ENCODE results near the gene HDGFL1. TPM values are rescaled to one million over a fixed set of nuclear protein-coding genes. Genes with fewer than 3 reads are reported as not detected.
A peak's percentile ranks its signal among the peaks of the same experiment; 100 is the strongest.

Gene HDGFL1
- total RNA-seq, 1 experiment from 2014 or later = not detected

DNA sequence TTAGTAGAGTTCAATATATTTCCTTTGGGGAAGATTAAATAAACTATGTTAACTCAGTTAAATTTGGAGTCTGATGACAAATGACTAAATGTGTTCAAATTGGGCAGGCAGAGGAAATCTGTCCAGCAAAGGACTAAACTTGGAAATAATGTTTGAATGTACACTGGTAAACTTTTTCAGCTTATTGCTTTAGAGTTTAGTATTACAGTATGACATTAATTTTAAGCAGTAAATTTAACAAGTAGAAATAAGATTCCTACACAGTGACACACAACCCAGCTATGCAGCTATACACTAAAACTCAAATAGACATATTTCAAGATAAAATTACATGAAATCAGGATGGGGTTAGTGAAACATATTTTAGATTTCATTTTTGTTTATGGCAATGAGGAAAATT lies 42.6 kb upstream of the HDGFL1 start:
- no TSS peak for BruUV-seq (replicated peaks)
- CTCF ChIA-PET = interaction anchor here (0.6 kb wide), 1 partner anchor 525 kb away, joined by 3 read pairs; no protein-coding TSS in a partner anchor

DNA sequence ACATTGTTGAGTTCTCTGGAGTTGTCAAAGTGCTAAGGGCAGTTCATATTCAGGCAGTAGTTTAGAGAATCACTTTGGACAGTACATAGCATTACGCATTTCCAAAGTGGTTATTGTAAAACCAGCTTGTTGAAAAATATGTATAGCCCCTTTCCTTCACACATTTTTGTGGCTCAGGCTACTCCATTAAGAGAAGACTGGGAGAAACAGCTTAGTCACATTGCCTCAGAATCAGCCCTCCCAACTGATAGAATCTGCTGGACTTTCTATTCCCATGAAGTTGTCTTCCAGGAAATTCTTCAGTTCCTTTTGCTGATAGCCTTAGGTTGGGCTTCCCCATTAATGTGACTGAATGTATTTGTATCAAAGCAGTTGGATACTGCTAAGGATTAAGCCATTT lies 39.5 kb upstream of the HDGFL1 start:
- H3K4me1 ChIP-seq (ENCODE audit: insufficient read depth, low read length) = peaks cover 20% of the 10 kb centered on the region; the same call in 1 of the 2 replicates
- no peaks in the 10 kb centered on the region for H3F3A ChIP-seq (ENCODE audit: low read length, unreplicated experiment)
- H3K9me3 ChIP-seq (ENCODE audit: low read length) = no peaks in the 10 kb centered on the region
- no peaks in the 10 kb centered on the region for H3K9me2 ChIP-seq (replicated peaks; ENCODE audit: low read length)
- no peak for ATAC-seq
- ChIA-PET POLR2A (ENCODE audit: unreplicated experiment) (interaction anchor here (0.6 kb wide), 1 partner anchor 146 kb away, joined by 3 read pairs; no protein-coding TSS in a partner anchor), CTCF (no interaction called here)
- no peak for DNase-seq
- no peak overlapping the region for H3K27ac ChIP-seq (ENCODE audit: low read length)
- H3K27me3 ChIP-seq (ENCODE audit: low read length) = no peaks in the 10 kb centered on the region
- no peak overlapping the region for H2AFZ ChIP-seq (ENCODE audit: low read length)
- intact Hi-C loops (cut with micrococcal nuclease) = loop anchor here (5.0 kb wide), 1 partner anchor 192 kb away; no protein-coding TSS in a partner anchor
- no peak overlapping the region for H3K9ac ChIP-seq (ENCODE audit: low read length)
- TF ChIP-seq CTCF (conservative IDR thresholded peaks at IDR 0.05; ENCODE audit: low read depth, low read length) (no peak), EZH2 (IDR thresholded peaks at IDR 0.05; ENCODE audit: low read length, unreplicated experiment) (no peak), EZH2phosphoT487 (IDR thresholded peaks at IDR 0.05; ENCODE audit: borderline replicate concordance, low read length) (no peak)
- no peaks in the 10 kb centered on the region for H3K79me2 ChIP-seq (ENCODE audit: low read length)
- no peaks in the 10 kb centered on the region for H4K20me1 ChIP-seq (ENCODE audit: low read length)
- no peak overlapping the region for H3K4me3 ChIP-seq (ENCODE audit: low read length)
- no peaks in the 10 kb centered on the region for H3K36me3 ChIP-seq (ENCODE audit: low read depth, low read length)
- no TSS peak for BruUV-seq (replicated peaks)
- H3K4me2 ChIP-seq (ENCODE audit: low read length) = no peak overlapping the region

More for the DNA sequence above, 42.6 kb upstream of the HDGFL1 start:
- H3K79me2 ChIP-seq (ENCODE audit: low read length) = no peaks in the 10 kb centered on the region
- H2AFZ ChIP-seq (ENCODE audit: low read length) = no peak overlapping the region
- H3K27ac ChIP-seq (ENCODE audit: low read length) = no peak overlapping the region
- no peak overlapping the region for H3K4me3 ChIP-seq (ENCODE audit: low read length)
- ATAC-seq = peak; percentile 97
- no peak for TF ChIP-seq EZH2phosphoT487 (IDR thresholded peaks at IDR 0.05; ENCODE audit: borderline replicate concordance, low read length)
- no peak for TF ChIP-seq EZH2 (IDR thresholded peaks at IDR 0.05; ENCODE audit: low read length, unreplicated experiment)
- TF ChIP-seq CTCF (conservative IDR thresholded peaks at IDR 0.05; ENCODE audit: low read depth, low read length) = no peak
- peak; percentile 45 for DNase-seq
- no peaks in the 10 kb centered on the region for H3K9me2 ChIP-seq (replicated peaks; ENCODE audit: low read length)
- no peaks in the 10 kb centered on the region for H3K27me3 ChIP-seq (ENCODE audit: low read length)
- H3K9me3 ChIP-seq (ENCODE audit: low read length) = no peaks in the 10 kb centered on the region
- peak overlapping the region; percentile 45; the same call in 1 of the 2 replicates for H3K4me2 ChIP-seq (ENCODE audit: low read length)
- H3K36me3 ChIP-seq (ENCODE audit: low read depth, low read length) = no peaks in the 10 kb centered on the region
- no peaks in the 10 kb centered on the region for H3F3A ChIP-seq (ENCODE audit: low read length, unreplicated experiment)
- H3K9ac ChIP-seq (ENCODE audit: low read length) = no peak overlapping the region
- H3K4me1 ChIP-seq (ENCODE audit: insufficient read depth, low read length) = peaks cover 20% of the 10 kb centered on the region; the same call in 1 of the 2 replicates
- intact Hi-C loops (cut with micrococcal nuclease) = loop anchor here (2.0 to 5.0 kb wide), 2 partner anchors 32 to 196 kb away; no protein-coding TSS in a partner anchor
- no peaks in the 10 kb centered on the region for H4K20me1 ChIP-seq (ENCODE audit: low read length)
- POLR2A ChIA-PET (ENCODE audit: unreplicated experiment) = no interaction called here

GRCh38 chr6:22530506-22530905 lies 38.9 kb upstream of the HDGFL1 start:
- Histone ChIP-seq H3K36me3 (ENCODE audit: low read depth, low read length) (no peaks in the 10 kb centered on the region), H4K20me1 (ENCODE audit: low read length) (no peaks in the 10 kb centered on the region), H3K4me3 (ENCODE audit: low read length) (no peak overlapping the region), H3K27me3 (ENCODE audit: low read length) (no peaks in the 10 kb centered on the region), H2AFZ (ENCODE audit: low read length) (no peak overlapping the region), H3K4me1 (ENCODE audit: insufficient read depth, low read length) (peaks cover 20% of the 10 kb centered on the region; the same call in 1 of the 2 replicates), H3K79me2 (ENCODE audit: low read length) (no peaks in the 10 kb centered on the region), H3K9ac (ENCODE audit: low read length) (no peak overlapping the region), H3K4me2 (ENCODE audit: low read length) (no peak overlapping the region), H3K9me2 (replicated peaks; ENCODE audit: low read length) (no peaks in the 10 kb centered on the region), H3K9me3 (ENCODE audit: low read length) (no peaks in the 10 kb centered on the region), H3K27ac (ENCODE audit: low read length) (no peak overlapping the region), H3F3A (ENCODE audit: low read length, unreplicated experiment) (no peaks in the 10 kb centered on the region)
- ChIA-PET CTCF (no interaction called here), POLR2A (ENCODE audit: unreplicated experiment) (interaction anchor here (0.6 kb wide), 1 partner anchor 147 kb away, joined by 3 read pairs; no protein-coding TSS in a partner anchor)
- TF ChIP-seq CTCF (conservative IDR thresholded peaks at IDR 0.05; ENCODE audit: low read depth, low read length) (no peak), EZH2phosphoT487 (IDR thresholded peaks at IDR 0.05; ENCODE audit: borderline replicate concordance, low read length) (no peak), EZH2 (IDR thresholded peaks at IDR 0.05; ENCODE audit: low read length, unreplicated experiment) (no peak)
- intact Hi-C loops (cut with micrococcal nuclease) = no loop called here
- no peak for DNase-seq
- no TSS peak for BruUV-seq (replicated peaks)
- no peak for ATAC-seq
